SH-SY5Y (cell line): Measurements from ENCODE around the gene RBMS2.

Experiments used
- GATA2 ChIP-seq: IDR thresholded peaks from 2 replicates; pipeline ENCODE4 v1.6.1; 2011; ENCODE audit warnings: mild to moderate bottlenecking, low read depth, low read length
- GATA3 ChIP-seq: IDR thresholded peaks from 2 replicates; pipeline ENCODE4 v1.6.1; 2011; ENCODE audit warnings: low read depth, mild to moderate bottlenecking, low read length, moderate library complexity

The RBMS2 gene

GRCh38 chr12:56565510-56566101 is 44.0 kb downstream of the RBMS2 start:
- TF ChIP-seq GATA3 = no peak
- no peak for TF ChIP-seq GATA2

GRCh38 chr12:56568146-56568545 is 46.5 kb downstream of the RBMS2 start:
- TF ChIP-seq GATA2 (no peak), GATA3 (no peak)

GRCh38 chr12:56571121-56571520 is 49.5 kb downstream of the RBMS2 start:
- TF ChIP-seq GATA2 (no peak), GATA3 (no peak)

- TF ChIP-seq GATA2 = no peak
- TF ChIP-seq GATA3 = no peak
These were observed 50.7 kb downstream of the RBMS2 start for GRCh38 chr12:56572288-56572687.

- no peak for TF ChIP-seq GATA2
These were observed 52.6 kb downstream of the RBMS2 start for GRCh38 chr12:56574210-56574609.

DNA sequence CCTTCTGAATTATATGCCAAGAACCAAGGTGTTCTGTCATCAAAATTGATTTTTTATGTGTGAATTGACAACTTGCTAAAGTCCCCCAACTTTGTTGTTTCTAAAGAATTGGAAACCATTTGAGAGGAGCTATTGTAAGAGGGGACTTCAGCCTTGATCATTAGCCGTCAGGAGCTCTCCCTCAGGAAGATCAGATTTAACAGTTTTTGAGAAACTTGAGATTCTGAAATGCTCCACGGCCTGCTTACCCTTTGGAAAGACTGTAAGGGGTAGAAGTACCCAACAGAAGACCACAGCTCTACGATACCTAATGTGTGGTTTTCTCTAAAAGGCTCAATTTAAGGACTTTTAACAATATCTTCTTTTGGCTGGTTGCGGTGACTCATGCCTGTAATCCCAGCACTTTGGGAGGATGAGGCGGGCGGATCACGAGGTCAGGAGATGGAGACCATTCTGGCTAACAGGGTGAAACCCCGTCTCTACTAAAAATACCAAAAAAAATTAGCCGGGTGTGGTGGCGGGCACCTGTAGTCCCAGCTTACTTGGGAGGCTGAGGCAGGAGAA is 57.4 kb downstream of the RBMS2 start:
- TF ChIP-seq GATA3 (no peak), GATA2 (no peak)

DNA sequence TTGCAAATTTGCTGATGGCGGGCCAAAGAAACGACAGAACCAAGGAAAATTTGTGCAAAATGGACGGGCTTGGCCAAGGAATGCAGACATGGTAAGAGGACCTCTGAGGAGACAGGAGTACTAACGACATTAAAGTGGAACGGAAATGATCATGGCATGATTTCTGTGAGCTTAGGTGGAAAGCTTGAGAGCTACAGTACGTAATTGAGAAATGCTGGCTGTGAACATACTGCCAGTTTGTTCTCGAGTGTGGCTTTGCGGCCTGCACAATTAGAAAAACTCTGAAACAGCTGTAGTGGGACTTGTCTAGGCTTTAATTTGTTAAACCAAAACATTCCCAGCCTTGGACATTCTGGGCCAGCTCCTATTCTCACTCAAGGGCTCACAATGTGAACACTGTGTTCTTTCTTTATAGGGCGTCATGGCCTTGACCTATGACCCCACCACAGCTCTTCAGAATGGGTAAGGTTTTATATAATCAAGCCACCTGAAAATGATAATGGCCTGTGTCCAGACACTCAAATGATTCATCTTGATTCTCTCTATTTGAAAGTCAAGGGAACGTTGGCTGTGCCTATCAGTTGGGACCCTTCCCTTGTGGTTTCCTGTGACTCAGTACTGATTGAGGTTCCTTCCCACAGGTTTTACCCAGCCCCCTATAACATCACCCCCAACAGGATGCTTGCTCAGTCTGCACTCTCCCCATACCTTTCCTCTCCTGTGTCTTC is 60.0 kb downstream of the RBMS2 start:
- TF ChIP-seq GATA3 = no peak
- TF ChIP-seq GATA2 = no peak

DNA sequence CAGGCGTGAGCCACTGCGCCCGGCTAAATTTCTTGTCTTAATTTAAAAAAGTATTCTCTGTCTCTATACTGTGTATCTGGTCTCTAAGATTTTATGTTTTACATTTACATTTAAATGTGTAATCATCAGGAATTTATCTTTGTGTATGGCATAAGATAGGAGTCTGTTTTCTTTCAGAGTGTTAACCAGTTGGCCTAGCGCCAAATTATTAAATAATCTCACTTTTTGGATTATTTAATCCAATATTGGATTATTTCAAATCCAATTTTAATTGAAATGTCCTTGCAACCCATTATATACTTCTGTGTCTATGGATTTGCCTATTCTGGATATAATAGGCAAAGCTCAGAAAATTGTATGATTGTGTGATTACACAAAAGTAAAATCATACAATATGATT is 63.5 kb downstream of the RBMS2 start:
- TF ChIP-seq GATA3 = no peak
- TF ChIP-seq GATA2 = no peak

- no peak for TF ChIP-seq GATA3
- no peak for TF ChIP-seq GATA2
These were observed 68.2 kb downstream of the RBMS2 start for GRCh38 chr12:56589783-56590182.

- TF ChIP-seq GATA2 (no peak), GATA3 (no peak)
These were observed 68.7 kb downstream of the RBMS2 start for GRCh38 chr12:56590237-56590830.

GRCh38 chr12:56591126-56591525 is 69.5 kb downstream of the RBMS2 start:
- TF ChIP-seq GATA3 (no peak), GATA2 (no peak)

GRCh38 chr12:56591961-56592360 is 70.3 kb downstream of the RBMS2 start:
- TF ChIP-seq GATA3 (no peak), GATA2 (no peak)

- TF ChIP-seq GATA3 = no peak
- TF ChIP-seq GATA2 = no peak
These were observed 72.4 kb downstream of the RBMS2 start for GRCh38 chr12:56593909-56594621.

DNA sequence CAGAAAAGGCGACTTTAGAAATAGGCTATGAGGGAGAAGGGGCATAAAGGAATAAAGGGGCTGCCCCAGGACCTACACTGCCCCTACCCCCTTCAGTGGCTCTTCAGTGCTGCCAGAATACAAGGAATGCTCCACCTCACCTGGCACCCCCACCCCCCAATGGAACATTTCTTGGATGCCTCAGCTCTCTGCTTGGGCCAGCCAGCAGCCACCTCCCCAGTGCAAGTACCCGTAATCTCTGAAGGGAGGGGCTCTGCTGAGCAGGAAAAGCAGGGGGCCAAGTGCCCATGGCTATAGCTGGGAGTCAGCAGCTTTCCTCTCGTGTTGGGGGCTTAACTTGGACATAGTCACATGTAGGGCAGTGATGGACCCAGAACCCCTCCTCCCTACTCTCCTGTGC is 75.2 kb downstream of the RBMS2 start:
- TF ChIP-seq GATA3 (no peak), GATA2 (no peak)

DNA sequence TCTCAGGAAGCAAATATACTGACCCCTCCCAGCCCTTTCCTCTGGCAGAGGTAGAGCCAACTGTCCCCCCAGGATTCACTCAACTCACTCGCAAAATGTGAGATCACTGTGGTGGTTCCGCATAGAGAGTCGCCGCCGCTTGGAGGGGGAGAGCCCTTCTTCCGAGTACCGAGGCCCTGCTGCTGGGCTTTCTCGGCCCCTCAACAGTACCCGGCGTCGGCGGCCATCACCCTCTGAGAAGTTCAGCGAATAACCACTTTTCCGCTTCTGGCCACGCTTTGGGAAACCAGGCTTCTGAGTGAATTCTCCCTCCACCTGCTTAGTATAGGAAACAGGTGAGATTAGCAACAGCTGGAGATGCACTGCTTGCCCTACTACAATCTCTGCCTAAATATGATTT is 77.4 kb downstream of the RBMS2 start:
- TF ChIP-seq GATA3 (no peak), GATA2 (no peak)
